EH (cell line): ENCODE results near the gene MROH7.

ENCODE experiments used
- DNase-seq: peaks from one replicate; pipeline ENCODE4 v3.0.0-alpha.2; 2015; ENCODE audit warnings: low read depth

Gene MROH7

GRCh38 chr1:54640863-54641836 is at the start of gene MROH7:
Gene MROH7, plus strand, starts transcription at chr1:54641786. Its CDS starts 11,141 bp downstream, at chr1:54652927.
- DNase-seq = no peak

- DNase-seq = no peak
Measured at GRCh38 chr1:54593571-54594160, 47.9 kb upstream of the MROH7 start.

GRCh38 chr1:54594463-54594862 is 47.1 kb upstream of the MROH7 start:
- DNase-seq = no peak

- no peak for DNase-seq
Measured at GRCh38 chr1:54595956-54596498, 45.6 kb upstream of the MROH7 start.

GRCh38 chr1:54596756-54597155 is 44.8 kb upstream of the MROH7 start:
- no peak for DNase-seq

- no peak for DNase-seq
Measured at GRCh38 chr1:54597455-54598030, 44.0 kb upstream of the MROH7 start.

- no peak for DNase-seq
Measured at GRCh38 chr1:54599211-54599823, 42.3 kb upstream of the MROH7 start.

GRCh38 chr1:54600947-54601721 is 40.5 kb upstream of the MROH7 start:
- DNase-seq = no peak

GRCh38 chr1:54601730-54602129 is 39.9 kb upstream of the MROH7 start:
- DNase-seq = no peak

- no peak for DNase-seq
Measured at GRCh38 chr1:54602554-54602953, 39.0 kb upstream of the MROH7 start.

- no peak for DNase-seq
Measured at GRCh38 chr1:54603241-54603640, 38.3 kb upstream of the MROH7 start.

GRCh38 chr1:54604051-54604450 is 37.5 kb upstream of the MROH7 start:
- DNase-seq = no peak

GRCh38 chr1:54604572-54605370 is 36.8 kb upstream of the MROH7 start:
- no peak for DNase-seq

GRCh38 chr1:54606096-54606989 is 35.2 kb upstream of the MROH7 start:
- no peak for DNase-seq

GRCh38 chr1:54606990-54607325 is 34.6 kb upstream of the MROH7 start:
- DNase-seq = no peak

- DNase-seq = no peak
Measured at GRCh38 chr1:54607821-54608565, 33.6 kb upstream of the MROH7 start.

- no peak for DNase-seq
Measured at GRCh38 chr1:54608566-54609230, 32.9 kb upstream of the MROH7 start.

GRCh38 chr1:54609301-54609921 is 32.2 kb upstream of the MROH7 start:
- no peak for DNase-seq
